Osteoblast (primary cell): ENCODE results near the gene MPO. TPM values are rescaled to one million over a fixed set of nuclear protein-coding genes. Genes with fewer than 3 reads are reported as not detected.

Experiments used
- DNase-seq: peaks from one replicate; pipeline ENCODE4 v3.0.0; 2011; ENCODE audit warnings: low spot score, mixed read lengths; ENCODE audit not compliant: insufficient read length; ENCODE audit errors: missing footprints
- H2AFZ ChIP-seq: 2 replicates; pipeline ENCODE4 v1.6.0; 2011; ENCODE audit warnings: mild to moderate bottlenecking, low read length
- H3K27ac ChIP-seq: 2 replicates; pipeline ENCODE4 v1.5.1; 2011; ENCODE audit warnings: mild to moderate bottlenecking, low read depth, low read length, moderate library complexity
- H3K27me3 ChIP-seq: 2 replicates; pipeline ENCODE4 v1.6.0; 2012; ENCODE audit warnings: mild to moderate bottlenecking, control low read depth, inconsistent platforms, low read length, moderate library complexity; ENCODE audit not compliant: insufficient read depth
- H3K36me3 ChIP-seq: 2 replicates; pipeline ENCODE4 v1.5.1; 2011; ENCODE audit warnings: mild to moderate bottlenecking, low read length, control low read depth, moderate library complexity; ENCODE audit not compliant: insufficient read depth
- H3K4me1 ChIP-seq: 2 replicates; pipeline ENCODE4 v1.5.1; 2011; ENCODE audit warnings: mild to moderate bottlenecking, low read length, control low read depth, moderate library complexity; ENCODE audit not compliant: insufficient read depth
- H3K4me2 ChIP-seq: 2 replicates; pipeline ENCODE4 v1.6.0; 2011; ENCODE audit warnings: mild to moderate bottlenecking, low read length; ENCODE audit not compliant: insufficient read depth
- H3K4me3 ChIP-seq: fragments of 200-600 bp; sonication (generic); 3 replicates; pipeline ENCODE4 v1.5.1; 2012; ENCODE audit warnings: mild to moderate bottlenecking, low read length, inconsistent platforms; ENCODE audit not compliant: insufficient read depth
- H3K79me2 ChIP-seq: 2 replicates; pipeline ENCODE4 v1.6.0; 2012; ENCODE audit warnings: mild to moderate bottlenecking, low read length, control low read depth, inconsistent platforms; ENCODE audit not compliant: insufficient read depth
- H3K9me3 ChIP-seq: 2 replicates; pipeline ENCODE4 v1.5.1; 2011; ENCODE audit warnings: low read depth, low read length, control low read depth
- H4K20me1 ChIP-seq: 2 replicates; pipeline ENCODE4 v1.6.0; 2012; ENCODE audit warnings: mild to moderate bottlenecking, low read length, control low read depth; ENCODE audit not compliant: insufficient read depth
- CTCF ChIP-seq: IDR thresholded peaks from 2 replicates; pipeline ENCODE4 v1.5.1; 2011; ENCODE audit warnings: mild to moderate bottlenecking, low read depth, low read length, moderate library complexity; ENCODE audit errors: extremely low read depth
- total RNA-seq: library from RNA; depleted of rRNA; stranded (reverse); fragments of >200 nt; gene quantifications from 2 replicates; pipeline ENCODE4 v1.2.3, GENCODE V29; 2012

The MPO gene
- total RNA-seq, 1 donor, result under 0.01 TPM

DNA sequence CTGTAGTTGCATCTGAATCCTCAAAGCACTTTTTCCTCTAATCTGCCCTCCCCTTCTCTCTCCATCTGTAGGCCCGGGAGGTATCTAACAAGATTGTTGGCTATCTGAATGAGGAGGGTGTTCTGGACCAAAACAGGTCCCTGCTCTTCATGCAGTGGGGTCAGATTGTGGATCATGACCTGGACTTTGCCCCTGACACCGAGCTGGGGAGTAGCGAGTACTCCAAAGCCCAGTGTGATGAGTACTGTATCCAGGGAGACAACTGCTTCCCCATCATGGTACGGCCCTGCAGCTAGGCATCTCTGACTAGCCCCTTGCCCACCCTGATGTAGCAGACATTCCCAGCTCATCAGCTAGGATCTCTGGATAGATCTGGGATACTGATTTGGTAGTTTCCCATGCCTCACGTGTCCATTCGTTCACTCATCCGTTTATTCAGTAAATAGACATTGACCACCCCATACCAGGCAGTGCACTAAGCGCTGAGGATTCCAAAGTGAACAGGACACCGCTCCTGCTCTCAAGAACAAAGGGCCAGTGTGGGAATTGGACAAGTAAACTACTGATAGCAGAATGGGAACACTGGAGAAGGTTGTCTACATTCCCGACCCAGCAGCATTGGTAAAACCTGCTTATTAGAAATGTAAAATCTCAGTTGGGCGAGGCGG is 30.3 kb downstream of the MPO start:
- TF ChIP-seq CTCF, result no peak
- Histone ChIP-seq H3K27me3 (peaks cover 30% of the 10 kb centered on the region), H2AFZ (no peak overlapping the region), H3K4me3 (no peak overlapping the region), H4K20me1 (no peaks in the 10 kb centered on the region), H3K79me2 (no peaks in the 10 kb centered on the region), H3K27ac (no peak overlapping the region), H3K4me1 (no peaks in the 10 kb centered on the region), H3K36me3 (no peaks in the 10 kb centered on the region), H3K9me3 (no peaks in the 10 kb centered on the region), H3K4me2 (no peak overlapping the region)
- no peak for DNase-seq

- Histone ChIP-seq H3K27me3 (peaks cover 30% of the 10 kb centered on the region), H4K20me1 (no peaks in the 10 kb centered on the region), H3K4me3 (peak overlapping the region; percentile 68), H3K36me3 (no peaks in the 10 kb centered on the region), H2AFZ (peak overlapping the region; percentile 93), H3K9me3 (no peaks in the 10 kb centered on the region), H3K27ac (no peak overlapping the region), H3K79me2 (no peaks in the 10 kb centered on the region), H3K4me2 (peak overlapping the region; percentile 92), H3K4me1 (no peaks in the 10 kb centered on the region)
- peak; percentile 76 for TF ChIP-seq CTCF
- DNase-seq, result peak; percentile 98
Observed at GRCh38 chr17:58249270-58250133, 31.2 kb downstream of the MPO start.

DNA sequence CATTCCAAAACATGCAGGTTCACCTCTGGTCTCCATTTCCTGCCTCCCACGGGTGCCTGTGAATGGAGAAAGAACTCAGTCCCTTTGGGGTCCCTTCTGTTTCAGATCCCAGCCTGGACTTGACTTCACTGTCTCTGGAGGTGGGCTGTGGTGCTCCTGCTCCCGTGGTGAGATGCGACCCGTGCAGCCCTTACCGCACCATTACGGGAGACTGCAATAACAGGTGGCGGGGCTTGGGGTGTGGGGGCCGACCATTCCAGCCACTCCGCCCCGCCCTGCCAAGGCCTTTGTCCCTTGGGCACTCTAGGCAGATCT is 31.8 kb downstream of the MPO start:
- Histone ChIP-seq H3K27ac (no peak overlapping the region), H3K36me3 (no peaks in the 10 kb centered on the region), H2AFZ (peak overlapping the region; percentile 93), H4K20me1 (no peaks in the 10 kb centered on the region), H3K4me3 (peak overlapping the region; percentile 68), H3K79me2 (no peaks in the 10 kb centered on the region), H3K4me2 (peak overlapping the region; percentile 92), H3K4me1 (no peaks in the 10 kb centered on the region), H3K27me3 (peaks cover 30% of the 10 kb centered on the region), H3K9me3 (no peaks in the 10 kb centered on the region)
- no peak for TF ChIP-seq CTCF
- DNase-seq, result no peak

- Histone ChIP-seq H4K20me1 (no peaks in the 10 kb centered on the region), H3K27me3 (peaks cover 32% of the 10 kb centered on the region)
- TF ChIP-seq CTCF, result no peak
Observed at GRCh38 chr17:58247511-58248363, 33.0 kb downstream of the MPO start.

More at GRCh38 chr17:58247511-58248363, 33.0 kb downstream of the MPO start:
- H3K4me1 ChIP-seq, result no peaks in the 10 kb centered on the region
- no peaks in the 10 kb centered on the region for H3K79me2 ChIP-seq
- DNase-seq, result no peak
- no peak overlapping the region for H3K4me2 ChIP-seq
- no peak overlapping the region for H3K27ac ChIP-seq
- H3K9me3 ChIP-seq, result no peaks in the 10 kb centered on the region
- no peak overlapping the region for H2AFZ ChIP-seq
- no peak overlapping the region for H3K4me3 ChIP-seq
- H3K36me3 ChIP-seq, result no peaks in the 10 kb centered on the region
